PC-9 (cell line): ENCODE results near the gene FBXO10. TPM values are rescaled to one million over a fixed set of nuclear protein-coding genes. Genes with fewer than 3 reads are reported as not detected.

Experiments used
- BruUV-seq: library from RNA; stranded (reverse); fragments of 400-500 nt; replicated peaks from 2 replicates; lab custom pipeline; 2021; lab: Mats Ljungman, UMichigan
- CTCF ChIA-PET: fragments of 300-600 bp; sonication (Branson Sonifier 250); formaldehyde crosslinking; loops from one replicate; lab custom pipeline; 2022; ENCODE audit warnings: antibody characterized with exemption; lab: Charles Lee
- POLR2A ChIA-PET: fragments of 300-600 bp; sonication (Branson Sonifier 250); formaldehyde crosslinking; loops from one replicate; lab custom pipeline; 2022; ENCODE audit warnings: antibody characterized with exemption; ENCODE audit not compliant: unreplicated experiment; lab: Charles Lee
- DNase-seq, 2 experiments: peaks; one replicate each; pipeline versions ENCODE4 v3.0.0 to v3.0.0-alpha.2; 2015 to 2022; ENCODE audit warnings: mixed read lengths in 1 of 2
- H2AFZ ChIP-seq: fragments of 200-600 bp; sonication (generic); 2 replicates; pipeline ENCODE4 v1.8.1; 2017; ENCODE audit warnings: antibody characterized with exemption
- H3F3A ChIP-seq: fragments of 200-600 bp; sonication (generic); 2 replicates; pipeline ENCODE4 v1.8.1; 2017; ENCODE audit warnings: antibody characterized with exemption, mild to moderate bottlenecking, low read depth; ENCODE audit not compliant: insufficient read depth
- H3K27ac ChIP-seq: fragments of 200-600 bp; sonication (generic); 2 replicates; pipeline ENCODE4 v1.6.1; 2016; ENCODE audit warnings: mixed run types
- H3K27me3 ChIP-seq: fragments of 200-600 bp; sonication (generic); 2 replicates; pipeline ENCODE4 v1.6.1; 2016; ENCODE audit warnings: low read depth, mixed run types; ENCODE audit not compliant: insufficient read depth
- H3K36me3 ChIP-seq: fragments of 200-600 bp; sonication (generic); 2 replicates; pipeline ENCODE4 v1.6.1; 2016; ENCODE audit warnings: low read depth, mixed run types
- H3K4me1 ChIP-seq: fragments of 200-600 bp; sonication (generic); replicated peaks from 2 replicates; pipeline ENCODE4 v1.6.1; 2016; ENCODE audit warnings: mixed run types; ENCODE audit not compliant: insufficient read depth
- H3K4me2 ChIP-seq: fragments of 200-600 bp; sonication (generic); 2 replicates; pipeline ENCODE4 v1.6.1; 2017; ENCODE audit warnings: mixed run types
- H3K4me3 ChIP-seq: fragments of 200-600 bp; sonication (generic); 2 replicates; pipeline ENCODE4 v1.6.1; 2016; ENCODE audit warnings: mixed run types
- H3K79me2 ChIP-seq: fragments of 200-600 bp; sonication (generic); 2 replicates; pipeline ENCODE4 v1.6.1; 2017; ENCODE audit warnings: low read depth, mixed run types
- H3K9me2 ChIP-seq: fragments of 200-600 bp; sonication (generic); 2 replicates; pipeline ENCODE4 v1.8.1; 2017; ENCODE audit warnings: mild to moderate bottlenecking; ENCODE audit not compliant: insufficient read depth
- H3K9me3 ChIP-seq: fragments of 200-600 bp; sonication (generic); 2 replicates; pipeline ENCODE4 v1.8.1; 2016; ENCODE audit warnings: low read depth; ENCODE audit not compliant: insufficient read depth
- H4K20me1 ChIP-seq: fragments of 200-600 bp; sonication (generic); 2 replicates; pipeline ENCODE4 v1.8.1; 2017; ENCODE audit not compliant: insufficient read depth
- EZH2 ChIP-seq: fragments of 200-600 bp; sonication (generic); IDR thresholded peaks from 2 replicates; pipeline ENCODE4 v1.8.0; 2017; ENCODE audit warnings: antibody characterized with exemption, low read depth
- intact Hi-C: fragments of 100-400 bp; cut with micrococcal nuclease; formaldehyde crosslinking; loops from one replicate; pipeline ENCODE4 v1.10.0; 2022; ENCODE audit not compliant: unreplicated experiment
- total RNA-seq: library from RNA; stranded (reverse); gene quantifications from 2 replicates; pipeline ENCODE4 v1.2.3, GENCODE V29; 2021
- TF ChIP-seq, protein P1 (sequence below): fragments of 200-600 bp; sonication (generic); conservative IDR thresholded peaks from 2 replicates; pipeline ENCODE4 v1.6.1; 2017; ENCODE audit warnings: mixed run types, antibody characterized with exemption, mild to moderate bottlenecking, moderate library complexity

FBXO10 gene
- total RNA-seq, 1 experiment from 2014 or later: 3.7 TPM

DNA sequence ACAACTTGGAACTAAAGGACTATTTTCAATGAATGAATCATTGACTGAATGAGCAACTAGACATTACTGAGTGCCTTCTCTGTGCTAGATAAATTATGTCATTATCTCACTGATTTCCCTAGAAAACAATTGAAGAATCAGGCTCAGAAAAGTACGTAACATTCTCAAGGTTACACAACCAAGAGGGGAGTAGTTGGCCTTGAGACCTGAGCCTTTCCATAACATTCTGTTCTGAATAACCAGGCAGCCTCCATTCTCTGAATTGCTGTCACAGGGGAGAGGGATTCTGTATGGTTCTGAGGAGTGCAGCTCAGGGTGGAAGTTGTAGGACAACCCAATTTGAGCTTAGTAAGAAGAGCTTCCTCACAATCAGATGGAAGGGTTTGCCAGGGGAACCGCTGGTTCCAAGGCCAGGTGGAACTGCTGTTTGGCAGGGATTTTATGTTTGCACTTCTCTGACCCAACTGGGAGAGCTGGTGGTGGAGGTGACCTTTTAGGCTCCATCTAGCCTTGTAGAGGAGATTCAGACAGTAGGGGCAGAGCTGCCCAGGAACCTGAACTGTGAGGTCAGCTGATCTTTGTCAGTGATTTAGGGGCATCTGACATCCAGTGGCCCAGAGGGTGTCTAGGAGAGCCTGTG is 74.1 kb downstream of the FBXO10 start:
- no peak overlapping the region for H2AFZ ChIP-seq
- TF ChIP-seq EZH2: no peak
- TF ChIP-seq, protein P1, sequence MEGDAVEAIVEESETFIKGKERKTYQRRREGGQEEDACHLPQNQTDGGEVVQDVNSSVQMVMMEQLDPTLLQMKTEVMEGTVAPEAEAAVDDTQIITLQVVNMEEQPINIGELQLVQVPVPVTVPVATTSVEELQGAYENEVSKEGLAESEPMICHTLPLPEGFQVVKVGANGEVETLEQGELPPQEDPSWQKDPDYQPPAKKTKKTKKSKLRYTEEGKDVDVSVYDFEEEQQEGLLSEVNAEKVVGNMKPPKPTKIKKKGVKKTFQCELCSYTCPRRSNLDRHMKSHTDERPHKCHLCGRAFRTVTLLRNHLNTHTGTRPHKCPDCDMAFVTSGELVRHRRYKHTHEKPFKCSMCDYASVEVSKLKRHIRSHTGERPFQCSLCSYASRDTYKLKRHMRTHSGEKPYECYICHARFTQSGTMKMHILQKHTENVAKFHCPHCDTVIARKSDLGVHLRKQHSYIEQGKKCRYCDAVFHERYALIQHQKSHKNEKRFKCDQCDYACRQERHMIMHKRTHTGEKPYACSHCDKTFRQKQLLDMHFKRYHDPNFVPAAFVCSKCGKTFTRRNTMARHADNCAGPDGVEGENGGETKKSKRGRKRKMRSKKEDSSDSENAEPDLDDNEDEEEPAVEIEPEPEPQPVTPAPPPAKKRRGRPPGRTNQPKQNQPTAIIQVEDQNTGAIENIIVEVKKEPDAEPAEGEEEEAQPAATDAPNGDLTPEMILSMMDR: no peak
- intact Hi-C loops: no loop called here

DNA sequence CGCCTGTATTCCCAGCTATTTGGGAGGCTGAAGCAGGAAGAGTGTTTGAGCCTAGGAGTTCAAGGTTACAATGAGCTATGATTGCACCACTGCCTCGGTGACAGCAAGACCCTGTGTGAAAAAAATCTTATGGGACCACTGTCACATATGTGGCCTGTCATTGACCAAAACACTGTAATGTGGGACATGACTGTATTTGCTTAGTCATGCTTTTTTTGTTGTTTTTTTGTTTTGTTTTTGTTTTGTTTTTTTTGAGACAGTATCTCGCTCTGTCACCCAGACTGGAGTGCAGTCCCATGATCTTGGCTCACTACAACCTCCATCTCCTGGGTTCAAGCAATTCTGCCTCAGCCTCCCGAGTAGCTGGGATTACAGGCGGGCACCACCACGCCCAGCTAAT is 76.9 kb downstream of the FBXO10 start:
- DNase-seq: no peak
- Histone ChIP-seq H3K36me3 (no peaks in the 10 kb centered on the region), H3K27me3 (no peaks in the 10 kb centered on the region), H2AFZ (no peak overlapping the region), H3K27ac (no peak overlapping the region), H3K79me2 (no peaks in the 10 kb centered on the region), H3K4me3 (no peak overlapping the region), H3K4me1 (no peaks in the 10 kb centered on the region), H3K9me3 (no peaks in the 10 kb centered on the region), H3K4me2 (no peak overlapping the region), H3K9me2 (no peaks in the 10 kb centered on the region), H3F3A (no peaks in the 10 kb centered on the region), H4K20me1 (no peaks in the 10 kb centered on the region)
- intact Hi-C loops: no loop called here
- no TSS peak for BruUV-seq
- ChIA-PET POLR2A (no interaction called here), CTCF (no interaction called here)
- TF ChIP-seq, protein P1: no peak
- no peak for TF ChIP-seq EZH2

More for the DNA sequence above, 74.1 kb downstream of the FBXO10 start:
- no peaks in the 10 kb centered on the region for H3K4me1 ChIP-seq
- no TSS peak for BruUV-seq
- DNase-seq: no peak
- H3K79me2 ChIP-seq: no peaks in the 10 kb centered on the region
- no peaks in the 10 kb centered on the region for H3K27me3 ChIP-seq
- H3K36me3 ChIP-seq: no peaks in the 10 kb centered on the region
- no peaks in the 10 kb centered on the region for H3F3A ChIP-seq
- no peaks in the 10 kb centered on the region for H4K20me1 ChIP-seq
- H3K4me3 ChIP-seq: no peak overlapping the region
- ChIA-PET POLR2A (interaction anchor here (0.6 kb wide), 1 partner anchor 460 kb away, joined by 13 read pairs; no protein-coding TSS in a partner anchor), CTCF (no interaction called here)
- no peak overlapping the region for H3K27ac ChIP-seq
- no peak overlapping the region for H3K4me2 ChIP-seq
- no peaks in the 10 kb centered on the region for H3K9me2 ChIP-seq
- H3K9me3 ChIP-seq: no peaks in the 10 kb centered on the region

DNA sequence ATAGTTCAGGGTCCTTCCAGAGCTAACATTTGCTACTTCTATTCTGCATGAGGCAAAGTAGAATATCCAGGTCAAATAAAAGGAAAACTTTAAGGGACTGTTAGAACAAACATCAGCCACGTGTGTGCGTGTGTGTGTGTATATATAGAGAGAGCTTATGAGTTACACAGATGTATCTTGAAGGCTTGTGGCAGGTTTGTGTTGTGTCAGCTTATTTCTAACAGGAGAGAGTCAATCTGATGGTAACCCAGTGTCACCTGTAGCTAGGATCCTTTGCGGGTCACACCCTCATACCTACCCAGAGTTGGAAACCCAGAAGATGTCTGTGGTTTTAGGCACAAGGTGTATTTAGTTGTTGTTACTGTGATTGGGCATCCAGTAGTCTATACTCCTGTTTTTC is 77.7 kb downstream of the FBXO10 start:
- Histone ChIP-seq H3K4me3 (no peak overlapping the region), H3K4me1 (no peaks in the 10 kb centered on the region), H3K36me3 (no peaks in the 10 kb centered on the region), H3K9me2 (no peaks in the 10 kb centered on the region), H3K27me3 (no peaks in the 10 kb centered on the region), H3K4me2 (no peak overlapping the region), H4K20me1 (no peaks in the 10 kb centered on the region), H3F3A (no peaks in the 10 kb centered on the region), H2AFZ (no peak overlapping the region), H3K27ac (no peak overlapping the region), H3K79me2 (no peaks in the 10 kb centered on the region), H3K9me3 (no peaks in the 10 kb centered on the region)
- TF ChIP-seq, protein P1: no peak
- TF ChIP-seq EZH2: no peak
- POLR2A ChIA-PET: no interaction called here
- BruUV-seq: no TSS peak
- no peak for DNase-seq
- CTCF ChIA-PET: no interaction called here
- intact Hi-C loops: no loop called here
